ES-I3 (cell line): Measurements from ENCODE around the gene RAP2B.

ENCODE experiments used
- H3K36me3 ChIP-seq: 2 replicates; pipeline ENCODE4 v1.6.1; 2013; ENCODE audit warnings: mild to moderate bottlenecking, low read length, control low read depth, moderate library complexity; ENCODE audit not compliant: insufficient read depth
- H3K4me1 ChIP-seq: 2 replicates; pipeline ENCODE4 v1.6.1; 2013; ENCODE audit warnings: mild to moderate bottlenecking, control low read depth, low read length; ENCODE audit not compliant: insufficient read depth
- H3K9ac ChIP-seq: 2 replicates; pipeline ENCODE4 v1.6.1; 2013; ENCODE audit warnings: low read depth, mild to moderate bottlenecking, low read length, moderate library complexity
- H3K9me3 ChIP-seq: 2 replicates; pipeline ENCODE4 v1.6.1; 2013; ENCODE audit warnings: mild to moderate bottlenecking, low read length, moderate library complexity; ENCODE audit not compliant: control insufficient read depth, insufficient read depth

The RAP2B gene

GRCh38 chr3:153195349-153195879, 33.4 kb downstream of the RAP2B start:
- H3K9me3 ChIP-seq, result no peaks in the 10 kb centered on the region
- H3K4me1 ChIP-seq, result no peaks in the 10 kb centered on the region
- no peak overlapping the region for H3K9ac ChIP-seq
- H3K36me3 ChIP-seq, result no peaks in the 10 kb centered on the region

- Histone ChIP-seq H3K4me1 (peaks cover 26% of the 10 kb centered on the region), H3K9me3 (no peaks in the 10 kb centered on the region), H3K36me3 (no peaks in the 10 kb centered on the region), H3K9ac (peak overlapping the region; percentile 23; the same call in 1 of the 2 replicates)
These were observed 47.6 kb downstream of the RAP2B start for GRCh38 chr3:153209596-153209995.

- Histone ChIP-seq H3K9ac (peak overlapping the region; percentile 23; the same call in 1 of the 2 replicates), H3K4me1 (peaks cover 26% of the 10 kb centered on the region), H3K36me3 (no peaks in the 10 kb centered on the region), H3K9me3 (no peaks in the 10 kb centered on the region)
These were observed 48.1 kb downstream of the RAP2B start for GRCh38 chr3:153210146-153210545.

DNA sequence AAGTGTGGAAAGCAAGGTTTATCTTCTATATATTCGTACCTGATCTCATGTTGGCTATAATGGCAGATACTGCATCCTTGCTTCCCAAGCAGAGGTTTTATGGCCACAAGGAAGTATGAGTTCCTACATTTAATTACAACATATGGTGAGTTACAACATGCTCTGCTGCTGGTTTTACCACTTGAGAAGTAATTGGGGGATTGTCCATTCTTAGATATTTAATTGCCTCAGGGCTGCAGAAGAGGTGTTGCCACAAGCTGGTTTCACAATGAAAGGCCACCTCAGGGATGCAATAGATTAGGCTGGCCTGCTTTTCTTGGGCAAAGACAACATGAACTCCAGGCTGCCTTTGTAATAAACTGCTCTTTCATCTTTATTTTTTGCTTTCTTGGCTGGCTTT, 48.6 kb downstream of the RAP2B start:
- Histone ChIP-seq H3K9ac (no peak overlapping the region), H3K4me1 (peaks cover 26% of the 10 kb centered on the region), H3K9me3 (no peaks in the 10 kb centered on the region), H3K36me3 (no peaks in the 10 kb centered on the region)

- Histone ChIP-seq H3K9ac (no peak overlapping the region), H3K4me1 (peaks cover 9% of the 10 kb centered on the region), H3K9me3 (no peaks in the 10 kb centered on the region), H3K36me3 (no peaks in the 10 kb centered on the region)
These were observed 53.5 kb downstream of the RAP2B start for GRCh38 chr3:153215497-153215896.

GRCh38 chr3:153215966-153216365, 53.9 kb downstream of the RAP2B start:
- Histone ChIP-seq H3K9ac (no peak overlapping the region), H3K36me3 (no peaks in the 10 kb centered on the region), H3K4me1 (peaks cover 4% of the 10 kb centered on the region; the same call in 1 of the 2 replicates), H3K9me3 (no peaks in the 10 kb centered on the region)

DNA sequence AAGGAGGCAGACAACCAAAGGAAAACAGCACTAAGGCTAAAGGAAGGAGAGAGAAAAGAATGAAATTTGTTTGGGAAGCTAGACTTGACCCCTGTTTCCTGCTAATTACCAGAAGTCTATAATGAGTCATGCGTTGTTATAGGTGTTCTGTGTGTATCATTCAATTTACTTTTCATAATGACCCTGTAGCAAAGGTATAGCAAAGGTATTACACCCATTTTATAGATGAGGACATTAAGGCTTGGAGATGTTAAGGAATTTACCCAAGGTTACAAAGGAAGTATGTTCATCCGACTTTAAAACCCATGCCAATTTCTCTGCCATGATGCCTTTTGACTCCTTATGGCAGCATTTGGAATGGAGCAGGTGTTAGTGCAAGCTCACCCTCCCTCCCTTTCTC, 54.9 kb downstream of the RAP2B start:
- Histone ChIP-seq H3K9ac (no peak overlapping the region), H3K4me1 (peaks cover 8% of the 10 kb centered on the region; the same call in 1 of the 2 replicates), H3K9me3 (no peaks in the 10 kb centered on the region), H3K36me3 (no peaks in the 10 kb centered on the region)

DNA sequence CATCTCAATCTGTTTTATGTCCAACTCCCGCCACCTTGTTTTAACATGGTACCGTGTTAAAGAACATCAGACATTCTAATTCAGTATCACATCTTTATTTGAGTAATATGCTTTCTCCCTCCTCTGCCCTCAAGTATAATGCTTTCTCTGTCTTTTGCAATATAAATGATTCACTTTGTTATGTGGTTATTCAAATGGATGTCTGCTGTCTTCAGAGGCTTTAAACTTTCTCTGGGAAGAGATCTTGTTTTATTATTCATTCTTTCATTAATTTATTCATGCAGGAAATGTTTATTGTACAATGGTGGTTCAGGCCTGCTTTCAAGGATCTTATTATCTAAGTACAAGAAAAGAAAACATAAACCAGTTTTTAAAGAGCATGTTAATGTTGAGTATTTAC, 57.1 kb downstream of the RAP2B start:
- no peaks in the 10 kb centered on the region for H3K9me3 ChIP-seq
- H3K4me1 ChIP-seq, result peaks cover 9% of the 10 kb centered on the region; the same call in 1 of the 2 replicates

More for the DNA sequence above, 57.1 kb downstream of the RAP2B start:
- Histone ChIP-seq H3K36me3 (no peaks in the 10 kb centered on the region), H3K9ac (no peak overlapping the region)
